GM18951 (cell line): ENCODE data around the gene RASA3.
"Not testable (repeated sequence)": the region's sequence is repeated elsewhere in the genome, so short reads cannot be mapped to it uniquely, and the experiment has no call there.

Experiments used
- POLR2A ChIP-seq: IDR thresholded peaks from 4 replicates; pipeline ENCODE4 v1.6.1; 2011; ENCODE audit warnings: mild to moderate bottlenecking; ENCODE audit not compliant: insufficient read length, insufficient read depth; ENCODE audit errors: extremely low read depth
- in situ Hi-C: fragments of 300-500 bp; cut with MboI; formaldehyde crosslinking; loops from one replicate; pipeline ENCODE4 v1.12.0; 2022; ENCODE audit warnings: low sequenced_read_pairs, mixed read lengths, inconsistent platforms; ENCODE audit not compliant: unreplicated experiment

The RASA3 gene

GRCh38 chr13:113991676-113992179 lies 140.7 kb downstream of the RASA3 start:
- in situ Hi-C loops, result no loop called here
- TF ChIP-seq POLR2A, result no peak

- TF ChIP-seq POLR2A, result no peak
- in situ Hi-C loops, result no loop called here
Measured at GRCh38 chr13:113991191-113991669, 141.2 kb downstream of the RASA3 start.

GRCh38 chr13:113990321-113990837 lies 142.0 kb downstream of the RASA3 start:
- no peak for TF ChIP-seq POLR2A
- in situ Hi-C loops, result no loop called here

GRCh38 chr13:113989585-113990300 lies 142.7 kb downstream of the RASA3 start:
- in situ Hi-C loops, result no loop called here
- no peak for TF ChIP-seq POLR2A

GRCh38 chr13:113988859-113989258 lies 143.6 kb downstream of the RASA3 start:
- in situ Hi-C loops, result not testable (repeated sequence)

GRCh38 chr13:113982296-113982661 lies 150.1 kb downstream of the RASA3 start:
- in situ Hi-C loops, result no loop called here
- TF ChIP-seq POLR2A, result no peak

GRCh38 chr13:113981611-113982295 lies 150.7 kb downstream of the RASA3 start:
- TF ChIP-seq POLR2A, result no peak
- in situ Hi-C loops, result no loop called here

- TF ChIP-seq POLR2A, result no peak
- in situ Hi-C loops, result no loop called here
Measured at GRCh38 chr13:113981194-113981605, 151.2 kb downstream of the RASA3 start.

- TF ChIP-seq POLR2A, result no peak
- in situ Hi-C loops, result no loop called here
Measured at GRCh38 chr13:113980489-113981064, 151.8 kb downstream of the RASA3 start.

GRCh38 chr13:113979791-113980471 lies 152.5 kb downstream of the RASA3 start:
- TF ChIP-seq POLR2A, result no peak
- in situ Hi-C loops, result no loop called here

GRCh38 chr13:113978741-113979481 lies 153.5 kb downstream of the RASA3 start:
- no peak for TF ChIP-seq POLR2A
- in situ Hi-C loops, result no loop called here

- no peak for TF ChIP-seq POLR2A
- in situ Hi-C loops, result no loop called here
Measured at GRCh38 chr13:113977976-113978375, 154.4 kb downstream of the RASA3 start.
